ENCODE results near the gene TGM5. TPM values are rescaled to one million over a fixed set of nuclear protein-coding genes. Genes with fewer than 3 reads are reported as not detected.

TGM5 gene
- total RNA-seq, 1 donor, result not detected

DNA sequence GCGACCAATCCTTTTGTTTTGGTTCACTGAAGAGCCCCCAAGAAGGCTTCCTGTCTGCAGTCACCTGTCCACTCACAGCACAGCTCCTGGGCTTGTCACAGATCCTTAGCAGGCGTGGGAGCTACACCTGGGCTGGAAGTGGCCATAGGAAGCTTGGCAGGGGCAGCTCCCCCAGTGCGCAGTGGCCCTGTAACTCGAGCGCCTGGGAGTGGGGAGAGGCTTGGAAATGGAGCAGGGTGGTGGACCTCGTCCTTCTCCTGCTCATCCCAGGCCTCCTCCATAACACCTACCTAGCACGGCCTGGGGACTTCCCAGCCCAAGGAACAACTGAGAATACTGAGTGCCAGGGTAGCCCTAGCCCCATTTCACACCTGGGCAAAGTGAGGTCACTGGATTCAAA, 19.3 kb upstream of the TGM5 start:
- H3K79me2 ChIP-seq (ENCODE audit: insufficient read depth, low read length), result no peaks in the 10 kb centered on the region
- no peak overlapping the region for H3K27ac ChIP-seq (ENCODE audit: low read depth, low read length)
- H3K4me3 ChIP-seq (ENCODE audit: insufficient read depth, low read length), result no peak overlapping the region
- peaks cover 31% of the 10 kb centered on the region for H3K27me3 ChIP-seq (ENCODE audit: insufficient read depth, low read length)
- no peaks in the 10 kb centered on the region for H3K4me1 ChIP-seq (ENCODE audit: insufficient read depth, low read length)
- no peaks in the 10 kb centered on the region for H4K20me1 ChIP-seq (ENCODE audit: insufficient read depth, low read length)
- H3K4me2 ChIP-seq (ENCODE audit: insufficient read depth, low read length), result no peak overlapping the region
- DNase-seq (ENCODE audit: insufficient read length, low spot score, missing footprints), result no peak
- H2AFZ ChIP-seq (ENCODE audit: low read length), result no peak overlapping the region
- no peaks in the 10 kb centered on the region for H3K36me3 ChIP-seq (ENCODE audit: insufficient read depth, low read length)
- no peaks in the 10 kb centered on the region for H3K9me3 ChIP-seq (ENCODE audit: low read depth, low read length)
- TF ChIP-seq, protein P1, sequence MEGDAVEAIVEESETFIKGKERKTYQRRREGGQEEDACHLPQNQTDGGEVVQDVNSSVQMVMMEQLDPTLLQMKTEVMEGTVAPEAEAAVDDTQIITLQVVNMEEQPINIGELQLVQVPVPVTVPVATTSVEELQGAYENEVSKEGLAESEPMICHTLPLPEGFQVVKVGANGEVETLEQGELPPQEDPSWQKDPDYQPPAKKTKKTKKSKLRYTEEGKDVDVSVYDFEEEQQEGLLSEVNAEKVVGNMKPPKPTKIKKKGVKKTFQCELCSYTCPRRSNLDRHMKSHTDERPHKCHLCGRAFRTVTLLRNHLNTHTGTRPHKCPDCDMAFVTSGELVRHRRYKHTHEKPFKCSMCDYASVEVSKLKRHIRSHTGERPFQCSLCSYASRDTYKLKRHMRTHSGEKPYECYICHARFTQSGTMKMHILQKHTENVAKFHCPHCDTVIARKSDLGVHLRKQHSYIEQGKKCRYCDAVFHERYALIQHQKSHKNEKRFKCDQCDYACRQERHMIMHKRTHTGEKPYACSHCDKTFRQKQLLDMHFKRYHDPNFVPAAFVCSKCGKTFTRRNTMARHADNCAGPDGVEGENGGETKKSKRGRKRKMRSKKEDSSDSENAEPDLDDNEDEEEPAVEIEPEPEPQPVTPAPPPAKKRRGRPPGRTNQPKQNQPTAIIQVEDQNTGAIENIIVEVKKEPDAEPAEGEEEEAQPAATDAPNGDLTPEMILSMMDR (IDR thresholded peaks at IDR 0.05; ENCODE audit: extremely low read depth, low read depth, low read length), result no peak

GRCh38 chr15:43285609-43286037, 18.9 kb upstream of the TGM5 start:
- H2AFZ ChIP-seq (ENCODE audit: low read length), result no peak overlapping the region
- TF ChIP-seq, protein P1 (IDR thresholded peaks at IDR 0.05; ENCODE audit: extremely low read depth, low read depth, low read length), result peak; percentile 84
- H3K79me2 ChIP-seq (ENCODE audit: insufficient read depth, low read length), result no peaks in the 10 kb centered on the region
- peak overlapping the region; percentile 39 for H3K4me2 ChIP-seq (ENCODE audit: insufficient read depth, low read length)
- no peak overlapping the region for H3K27ac ChIP-seq (ENCODE audit: low read depth, low read length)
- DNase-seq (ENCODE audit: insufficient read length, low spot score, missing footprints), result peak; percentile 86
- H3K9me3 ChIP-seq (ENCODE audit: low read depth, low read length), result no peaks in the 10 kb centered on the region
- no peaks in the 10 kb centered on the region for H4K20me1 ChIP-seq (ENCODE audit: insufficient read depth, low read length)
- H3K27me3 ChIP-seq (ENCODE audit: insufficient read depth, low read length), result peaks cover 31% of the 10 kb centered on the region
- H3K36me3 ChIP-seq (ENCODE audit: insufficient read depth, low read length), result no peaks in the 10 kb centered on the region
- no peak overlapping the region for H3K4me3 ChIP-seq (ENCODE audit: insufficient read depth, low read length)
- H3K4me1 ChIP-seq (ENCODE audit: insufficient read depth, low read length), result no peaks in the 10 kb centered on the region

- no peaks in the 10 kb centered on the region for H4K20me1 ChIP-seq (ENCODE audit: insufficient read depth, low read length)
- no peak overlapping the region for H2AFZ ChIP-seq (ENCODE audit: low read length)
- H3K36me3 ChIP-seq (ENCODE audit: insufficient read depth, low read length), result no peaks in the 10 kb centered on the region
- H3K4me3 ChIP-seq (ENCODE audit: insufficient read depth, low read length), result no peak overlapping the region
- H3K4me2 ChIP-seq (ENCODE audit: insufficient read depth, low read length), result no peak overlapping the region
- H3K27ac ChIP-seq (ENCODE audit: low read depth, low read length), result no peak overlapping the region
- H3K9me3 ChIP-seq (ENCODE audit: low read depth, low read length), result no peaks in the 10 kb centered on the region
- peaks cover 46% of the 10 kb centered on the region for H3K27me3 ChIP-seq (ENCODE audit: insufficient read depth, low read length)
- no peaks in the 10 kb centered on the region for H3K4me1 ChIP-seq (ENCODE audit: insufficient read depth, low read length)
- TF ChIP-seq, protein P1 (IDR thresholded peaks at IDR 0.05; ENCODE audit: extremely low read depth, low read depth, low read length), result no peak
- no peak for DNase-seq (ENCODE audit: insufficient read length, low spot score, missing footprints)
- H3K79me2 ChIP-seq (ENCODE audit: insufficient read depth, low read length), result no peaks in the 10 kb centered on the region
Observed at GRCh38 chr15:43283526-43283925, 16.8 kb upstream of the TGM5 start.

DNA sequence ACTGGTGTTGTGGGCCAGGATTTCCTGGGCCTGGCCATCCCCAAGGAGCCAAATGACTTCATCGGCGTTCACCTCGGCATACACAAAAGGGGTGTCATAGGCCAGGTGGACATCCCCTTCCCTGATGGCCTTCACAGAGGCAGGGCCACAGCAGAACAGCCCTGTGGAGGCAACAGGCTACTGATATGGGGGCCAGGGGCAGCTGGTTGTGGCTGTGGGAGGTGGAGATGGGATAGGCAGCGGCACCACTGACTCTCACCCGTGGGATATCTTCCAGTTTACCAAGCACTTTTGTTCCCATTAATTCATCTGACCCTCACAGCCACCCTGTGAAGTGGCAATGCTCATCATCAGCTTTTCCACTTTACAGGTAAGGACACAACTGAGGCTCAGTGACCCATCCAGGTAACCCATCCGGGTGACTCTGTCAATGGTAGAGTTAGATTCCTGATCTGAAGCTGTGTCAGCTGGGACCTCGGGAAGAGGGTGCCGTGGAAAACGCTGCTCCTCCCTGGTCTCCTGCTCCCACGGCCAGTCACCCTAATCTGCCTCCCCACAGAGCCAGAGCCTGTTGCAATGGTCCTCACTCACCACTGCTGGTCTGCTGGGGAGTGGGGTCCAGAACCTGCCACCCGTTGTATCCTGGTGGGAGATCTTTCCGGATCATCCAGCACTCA, 15.3 kb upstream of the TGM5 start:
- H4K20me1 ChIP-seq (ENCODE audit: insufficient read depth, low read length), result no peaks in the 10 kb centered on the region
- no peaks in the 10 kb centered on the region for H3K79me2 ChIP-seq (ENCODE audit: insufficient read depth, low read length)
- H3K27ac ChIP-seq (ENCODE audit: low read depth, low read length), result no peak overlapping the region
- no peak for DNase-seq (ENCODE audit: insufficient read length, low spot score, missing footprints)
- no peaks in the 10 kb centered on the region for H3K36me3 ChIP-seq (ENCODE audit: insufficient read depth, low read length)
- H3K9me3 ChIP-seq (ENCODE audit: low read depth, low read length), result no peaks in the 10 kb centered on the region
- no peak overlapping the region for H2AFZ ChIP-seq (ENCODE audit: low read length)
- no peak overlapping the region for H3K4me3 ChIP-seq (ENCODE audit: insufficient read depth, low read length)
- peaks cover 50% of the 10 kb centered on the region for H3K27me3 ChIP-seq (ENCODE audit: insufficient read depth, low read length)
- TF ChIP-seq, protein P1 (IDR thresholded peaks at IDR 0.05; ENCODE audit: extremely low read depth, low read depth, low read length), result no peak
- H3K4me1 ChIP-seq (ENCODE audit: insufficient read depth, low read length), result no peaks in the 10 kb centered on the region
- no peak overlapping the region for H3K4me2 ChIP-seq (ENCODE audit: insufficient read depth, low read length)
